Measurements from ENCODE around the gene CD28.

The CD28 gene

GRCh38 chr2:203706403-203706802 lies at the start of gene CD28:
Gene CD28 (plus strand): TSS chr2:203706639. CDS start chr2:203706697, 58 bp downstream.
- DNase-seq = no peak

- no peak for DNase-seq
These were observed 46.9 kb upstream of the CD28 start for GRCh38 chr2:203659331-203660049.

DNA sequence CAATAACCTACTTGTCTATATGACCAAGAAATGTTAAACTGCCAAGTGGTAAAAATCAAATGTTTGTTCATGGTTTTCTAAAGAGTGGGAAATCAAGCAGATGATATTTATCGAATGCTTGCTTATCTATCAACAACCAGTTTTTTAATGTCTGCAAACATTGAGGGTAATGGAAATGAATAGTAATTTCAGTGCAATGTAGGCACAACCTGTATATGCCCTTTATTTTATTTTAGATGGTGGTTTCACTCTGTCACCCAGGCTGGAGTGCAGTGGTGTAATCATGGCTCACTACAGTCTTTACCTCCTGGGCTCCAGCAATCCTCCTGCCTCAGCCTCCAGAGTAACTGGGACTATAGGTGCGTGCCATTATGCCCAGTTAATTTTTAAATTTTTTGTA lies 46.0 kb upstream of the CD28 start:
- no peak for DNase-seq

DNA sequence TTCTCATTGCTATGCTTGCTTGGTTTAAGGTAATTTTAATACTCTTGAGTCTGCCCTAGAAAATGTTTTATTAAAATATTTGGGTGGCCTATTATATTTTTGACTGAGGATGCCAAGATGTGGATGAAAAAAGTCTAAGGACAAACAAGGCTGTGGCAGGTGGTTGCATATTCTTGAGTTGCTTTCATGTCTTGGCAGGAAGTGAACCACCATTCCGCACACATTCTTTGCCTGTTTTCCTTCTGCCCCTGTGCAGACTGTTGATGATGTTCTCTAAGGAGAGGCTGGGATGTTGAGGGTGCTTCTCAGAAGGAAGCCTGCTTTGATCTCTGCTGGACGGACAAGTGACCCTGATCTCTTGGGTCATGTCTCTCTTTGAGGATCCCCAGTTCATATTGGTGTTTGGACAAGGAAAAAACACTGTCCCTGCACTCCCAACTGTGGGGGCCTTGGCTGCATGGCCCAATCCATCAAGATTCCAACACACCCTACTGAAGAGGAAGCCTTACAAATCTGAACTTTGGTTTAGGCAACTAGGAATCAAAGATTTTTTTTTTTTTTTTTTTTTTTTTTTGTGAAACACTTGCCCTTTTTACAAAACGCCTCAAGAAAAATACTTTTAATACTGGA lies 45.0 kb upstream of the CD28 start:
- DNase-seq = no peak

DNA sequence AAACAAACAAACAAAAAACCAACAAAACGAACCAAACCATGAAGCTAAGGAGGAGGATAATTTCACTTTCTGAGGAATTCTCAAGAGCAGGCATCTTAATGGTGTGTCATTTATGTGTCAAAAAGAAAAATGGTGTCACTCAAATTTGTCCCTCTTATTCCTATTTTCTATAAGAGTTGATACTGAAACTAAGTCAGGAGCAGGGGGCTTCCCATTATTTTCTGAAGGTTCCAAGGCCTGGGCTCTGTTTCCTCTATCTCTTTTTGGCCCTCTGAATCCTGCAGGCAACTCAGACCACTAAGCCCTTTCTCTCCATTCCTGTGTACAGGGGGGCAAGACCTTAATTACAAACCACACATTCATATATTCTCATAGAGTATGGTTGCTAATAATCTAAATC lies 44.0 kb upstream of the CD28 start:
- no peak for DNase-seq

GRCh38 chr2:203662951-203663350 lies 43.5 kb upstream of the CD28 start:
- no peak for DNase-seq

DNA sequence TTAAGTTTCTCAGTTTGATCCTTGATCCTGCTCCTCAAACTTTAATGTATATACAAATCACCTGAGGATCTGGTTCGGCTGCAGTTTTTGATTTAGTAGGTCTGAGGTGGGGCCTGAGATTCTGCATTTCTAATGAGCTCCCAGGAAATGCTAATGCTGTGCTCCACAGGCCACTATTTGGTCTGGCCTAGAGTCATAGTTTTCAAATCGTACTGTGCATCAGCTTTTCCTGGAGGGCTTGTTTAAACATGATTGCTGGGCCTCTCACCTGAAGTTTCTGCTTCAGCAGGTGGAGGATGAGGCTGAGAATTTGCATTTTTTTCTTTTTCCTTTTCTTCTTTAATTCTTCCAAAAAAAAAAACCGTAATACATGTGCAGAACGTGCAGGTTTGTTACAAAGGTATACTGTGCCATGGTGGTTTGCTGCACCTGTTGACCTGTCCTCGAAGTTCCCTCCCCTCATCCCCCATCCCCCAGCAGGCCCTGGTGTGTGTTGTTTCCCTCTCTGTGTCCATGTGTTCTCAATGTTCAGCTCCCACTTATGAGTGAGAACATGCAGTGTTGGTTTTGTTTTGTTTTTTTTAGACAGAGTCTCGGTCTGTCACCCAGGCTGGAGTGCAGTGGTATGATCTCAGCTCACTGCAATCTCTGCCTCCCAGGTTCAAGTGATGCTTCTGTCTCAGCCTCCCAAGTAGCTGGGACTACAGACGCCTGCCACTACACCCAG lies 42.2 kb upstream of the CD28 start:
- no peak for DNase-seq

DNA sequence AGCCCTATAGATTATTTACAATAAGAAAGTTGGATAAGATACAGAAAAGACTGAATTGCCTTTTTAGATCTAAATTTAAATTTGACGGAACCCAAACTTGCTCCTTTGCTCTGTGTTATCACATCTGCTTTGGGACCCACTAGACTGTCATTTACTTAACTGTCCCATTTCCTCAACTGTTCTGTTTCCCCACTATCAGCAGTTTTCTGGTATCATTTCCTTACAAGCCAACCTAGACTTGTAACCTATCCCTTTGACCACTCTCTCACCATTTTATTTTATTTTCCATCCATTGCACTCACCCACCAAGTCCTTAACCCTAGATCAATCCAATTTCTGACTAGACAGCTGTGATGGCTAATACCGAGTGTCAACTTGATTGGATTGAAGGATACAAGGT lies 38.6 kb upstream of the CD28 start:
- DNase-seq = no peak

DNA sequence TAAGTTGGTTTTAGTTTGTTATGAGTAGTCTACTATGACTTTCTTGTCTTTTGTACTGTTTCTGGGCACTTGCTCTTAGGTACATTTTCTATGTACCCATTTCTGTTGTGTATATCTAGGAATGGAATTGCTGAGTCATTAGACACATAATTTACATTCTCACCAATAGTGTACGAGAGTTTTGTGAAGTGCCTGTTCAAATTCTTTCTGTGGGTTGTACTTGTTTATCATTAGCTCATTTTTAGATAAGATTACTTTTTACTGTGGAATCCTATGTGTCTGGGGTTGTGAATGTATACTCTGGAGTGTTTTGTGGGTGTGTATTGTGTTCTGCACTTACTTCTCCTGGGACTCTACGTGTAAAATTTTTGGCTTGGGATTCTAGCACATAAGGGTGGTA lies 36.6 kb upstream of the CD28 start:
- peak; percentile 48 for DNase-seq

GRCh38 chr2:203670939-203671338 lies 35.5 kb upstream of the CD28 start:
- DNase-seq = peak; percentile 26

DNA sequence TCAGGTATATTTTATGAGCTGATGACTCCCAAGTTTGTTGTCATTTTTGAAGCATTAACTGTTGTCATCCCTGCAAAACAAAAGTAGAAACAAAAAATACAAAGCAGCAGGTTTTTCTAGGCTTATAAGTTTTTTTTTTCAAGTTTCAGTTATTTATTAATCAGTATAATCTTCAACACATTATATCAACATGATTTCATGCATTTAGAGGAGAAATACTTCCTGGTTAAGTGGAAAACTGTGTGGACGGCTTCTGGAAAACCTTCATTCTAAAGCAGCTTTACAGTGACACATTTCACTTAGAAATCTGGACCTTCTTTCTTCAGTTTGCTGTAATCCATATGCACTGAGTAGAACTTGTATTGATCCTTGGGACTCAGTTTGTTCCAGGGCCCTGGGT lies 34.6 kb upstream of the CD28 start:
- DNase-seq = no peak

GRCh38 chr2:203672856-203673255 lies 33.6 kb upstream of the CD28 start:
- DNase-seq = no peak

DNA sequence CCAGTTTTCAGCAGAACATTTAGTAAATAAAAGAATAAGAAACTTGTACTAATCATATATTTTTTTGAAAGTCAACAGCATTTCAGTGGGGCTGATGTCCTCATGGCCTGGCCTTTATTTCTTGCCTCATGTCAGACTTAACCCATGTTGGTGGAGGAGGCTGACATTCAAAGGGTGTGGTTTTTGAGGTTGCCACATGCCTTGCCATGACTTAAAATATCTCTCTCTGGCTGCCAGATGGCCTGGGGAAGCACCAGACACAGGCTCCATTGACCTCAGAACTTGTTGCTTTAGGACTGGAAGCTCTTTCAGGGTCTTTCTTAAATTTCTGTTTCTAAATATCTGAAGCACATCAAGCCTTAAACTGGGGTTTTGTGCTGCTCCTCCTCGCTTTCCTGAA lies 32.5 kb upstream of the CD28 start:
- peak; percentile 62 for DNase-seq

- peak; percentile 73 for DNase-seq
These were observed 31.4 kb upstream of the CD28 start for GRCh38 chr2:203675086-203675485.

DNA sequence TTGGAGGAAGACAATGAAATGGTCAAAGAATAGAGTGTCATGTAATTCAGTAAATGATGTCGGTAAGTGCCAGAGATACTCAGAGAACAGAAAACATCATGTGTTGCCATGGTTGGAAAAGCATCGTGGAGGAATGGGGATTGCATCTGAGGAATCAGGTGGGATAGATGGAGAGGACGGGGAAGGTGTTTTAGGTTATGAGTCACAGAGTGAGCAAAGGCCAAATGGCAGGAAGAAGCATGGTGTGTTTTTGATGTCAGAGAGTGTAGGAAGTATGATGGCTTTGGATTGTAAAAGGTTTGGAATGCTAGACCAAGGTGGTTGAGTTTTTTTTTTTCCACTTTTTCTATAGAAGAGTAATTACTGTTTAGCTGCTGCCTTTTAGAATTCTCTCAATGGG lies 27.5 kb upstream of the CD28 start:
- no peak for DNase-seq

GRCh38 chr2:203679401-203679800 lies 27.0 kb upstream of the CD28 start:
- DNase-seq = no peak

- DNase-seq = no peak
These were observed 24.5 kb upstream of the CD28 start for GRCh38 chr2:203681978-203682377.

- DNase-seq = peak; percentile 62
These were observed 23.7 kb upstream of the CD28 start for GRCh38 chr2:203682688-203683130.

- DNase-seq = no peak
These were observed 23.0 kb upstream of the CD28 start for GRCh38 chr2:203683421-203683820.

- DNase-seq = peak; percentile 89
These were observed 22.4 kb upstream of the CD28 start for GRCh38 chr2:203683932-203684556.

DNA sequence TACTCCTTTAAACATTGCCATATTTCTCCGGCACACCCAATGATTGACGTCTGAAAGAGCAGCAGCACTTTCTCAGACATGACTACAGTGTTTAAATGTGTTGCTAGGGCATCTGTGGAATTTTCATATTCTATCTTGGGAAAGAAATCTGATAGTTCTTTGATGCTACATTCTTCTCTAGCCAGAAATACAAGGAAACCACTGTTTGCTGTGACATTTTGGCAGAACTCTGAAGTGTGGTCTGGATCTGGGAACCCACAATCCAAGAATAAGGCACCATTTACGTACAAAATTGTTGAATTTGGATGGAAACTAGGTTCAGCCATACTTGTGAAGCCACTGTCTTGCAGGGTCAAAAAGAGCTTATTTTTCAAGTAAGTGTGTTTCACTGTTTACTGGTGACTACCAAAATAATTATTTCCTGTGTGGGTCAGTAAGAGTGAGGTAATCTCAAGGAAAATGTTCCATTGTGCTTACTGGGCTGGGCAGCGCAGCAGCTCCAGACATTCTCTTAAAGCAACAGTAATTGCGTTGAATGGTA lies 21.3 kb upstream of the CD28 start:
- DNase-seq = peak; percentile 93

DNA sequence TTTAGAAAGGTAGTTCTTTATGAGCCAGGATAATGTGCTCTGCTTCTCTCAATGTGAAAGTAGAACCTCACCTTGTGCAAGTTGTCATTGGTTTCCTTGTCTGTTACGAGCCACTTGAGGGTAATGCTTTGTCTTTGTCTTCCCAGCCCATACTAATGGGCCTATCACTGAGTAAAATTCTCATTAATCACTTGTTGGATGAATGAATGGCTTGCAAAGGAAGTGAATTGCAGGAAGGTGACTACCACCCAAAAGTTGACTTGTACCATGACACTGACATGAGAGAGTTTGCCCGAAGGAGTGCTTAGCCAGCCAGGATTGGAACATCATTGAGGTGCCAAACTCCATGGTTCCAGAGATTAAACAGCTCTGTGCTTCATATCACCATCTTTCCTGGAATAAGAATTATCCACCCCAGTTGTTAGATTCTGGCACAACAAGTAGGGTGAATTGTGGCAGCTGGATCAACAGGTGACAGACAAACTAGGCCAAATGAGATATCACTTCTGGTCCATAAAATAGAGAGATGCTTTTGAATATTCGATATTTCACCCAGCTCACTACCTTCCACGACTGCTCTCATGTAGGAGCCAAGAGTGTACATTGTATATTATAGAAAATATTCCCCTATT lies 20.5 kb upstream of the CD28 start:
- DNase-seq = peak; percentile 27

DNA sequence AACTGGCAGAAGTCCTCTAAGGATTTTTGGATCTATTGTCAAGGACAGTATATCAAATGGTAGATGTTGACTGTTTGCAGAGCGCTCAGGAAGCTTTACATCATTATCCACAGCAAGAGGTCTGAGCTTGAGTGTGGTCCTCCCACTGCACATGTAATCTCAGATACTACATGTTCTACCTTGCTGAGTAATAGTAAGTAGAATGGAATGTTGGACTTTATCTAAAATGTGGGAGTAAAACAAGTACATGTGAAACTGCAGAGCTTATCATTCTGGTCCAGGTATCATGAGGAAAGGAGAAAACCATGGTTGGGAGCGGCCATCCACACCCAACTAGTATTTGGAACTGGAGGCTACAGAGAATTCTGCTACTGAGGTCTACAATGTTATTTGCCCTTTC lies 19.3 kb upstream of the CD28 start:
- DNase-seq = no peak
